COR-L47 (cell line): ENCODE measurements around the gene DUOX2.
"Not testable (repeated sequence)": the region's sequence is repeated elsewhere in the genome, so short reads cannot be mapped to it uniquely, and the experiment has no call there.

ENCODE experiments used
- DNase-seq: peaks from one replicate; lab custom pipeline; 2025; lab: John Stamatoyannopoulos, UW

The DUOX2 gene

GRCh38 chr15:45100884-45101625 lies 12.9 kb downstream of the DUOX2 start:
- DNase-seq = no peak

- no peak for DNase-seq
Measured at GRCh38 chr15:45099549-45100165, 14.3 kb downstream of the DUOX2 start.

- no peak for DNase-seq
Measured at GRCh38 chr15:45097466-45097865, 16.5 kb downstream of the DUOX2 start.

- DNase-seq = no peak
Measured at GRCh38 chr15:45095661-45096060, 18.3 kb downstream of the DUOX2 start.

- DNase-seq = no peak
Measured at GRCh38 chr15:45094358-45094730, 19.6 kb downstream of the DUOX2 start.

GRCh38 chr15:45093622-45094357 lies 20.2 kb downstream of the DUOX2 start:
- DNase-seq = no peak

GRCh38 chr15:45093013-45093412 lies 21.0 kb downstream of the DUOX2 start:
- no peak for DNase-seq

- no peak for DNase-seq
Measured at GRCh38 chr15:45091576-45091975, 22.4 kb downstream of the DUOX2 start.

GRCh38 chr15:45091161-45091560 lies 22.8 kb downstream of the DUOX2 start:
- DNase-seq = no peak

- DNase-seq = no peak
Measured at GRCh38 chr15:45089712-45090373, 24.1 kb downstream of the DUOX2 start.

- DNase-seq = no peak
Measured at GRCh38 chr15:45088801-45089711, 24.9 kb downstream of the DUOX2 start.

- no peak for DNase-seq
Measured at GRCh38 chr15:45087513-45087912, 26.5 kb downstream of the DUOX2 start.

- DNase-seq = no peak
Measured at GRCh38 chr15:45084163-45084562, 29.8 kb downstream of the DUOX2 start.

GRCh38 chr15:45083223-45083622 lies 30.7 kb downstream of the DUOX2 start:
- DNase-seq = no peak

- not testable (repeated sequence) for DNase-seq
Measured at GRCh38 chr15:45082412-45082811, 31.6 kb downstream of the DUOX2 start.

GRCh38 chr15:45080593-45080992 lies 33.4 kb downstream of the DUOX2 start:
- DNase-seq = not testable (repeated sequence)

GRCh38 chr15:45079628-45080246 lies 34.2 kb downstream of the DUOX2 start:
- not testable (repeated sequence) for DNase-seq

GRCh38 chr15:45079201-45079600 lies 34.8 kb downstream of the DUOX2 start:
- DNase-seq = not testable (repeated sequence)

GRCh38 chr15:45077391-45077790 lies 36.6 kb downstream of the DUOX2 start:
- DNase-seq = not testable (repeated sequence)

- DNase-seq = not testable (repeated sequence)
Measured at GRCh38 chr15:45075440-45076320, 38.3 kb downstream of the DUOX2 start.
